Caco-2 (cell line): Measurements from ENCODE around the gene MACROD1. TPM values are rescaled to one million over a fixed set of nuclear protein-coding genes. Genes with fewer than 3 reads are reported as not detected.
"Not testable (repeated sequence)": the region's sequence is repeated elsewhere in the genome, so short reads cannot be mapped to it uniquely, and the experiment has no call there.

ENCODE experiments used
- BruUV-seq: library from RNA; stranded (reverse); fragments of 400-500 nt; replicated peaks from 2 replicates; lab custom pipeline; 2021; lab: Mats Ljungman, UMichigan
- CTCF ChIA-PET: fragments of 300-600 bp; sonication (Branson Sonifier 250); formaldehyde crosslinking; loops from one replicate; lab custom pipeline; 2022; ENCODE audit warnings: antibody characterized with exemption; lab: Charles Lee
- POLR2A ChIA-PET: fragments of 300-600 bp; sonication (Branson Sonifier 250); formaldehyde crosslinking; loops from one replicate; lab custom pipeline; 2022; ENCODE audit warnings: antibody characterized with exemption; lab: Charles Lee
- DNase-seq, 2 experiments: peaks; one replicate each; pipeline versions ENCODE4 v3.0.0 to v3.0.0-alpha.2; 2020 to 2022
- H3K27me3 ChIP-seq: replicated peaks from 2 replicates; pipeline ENCODE4 v1.6.0; 2011; ENCODE audit warnings: low read length; ENCODE audit not compliant: control insufficient read depth, insufficient read depth
- H3K36me3 ChIP-seq: 2 replicates; pipeline ENCODE4 v1.5.1; 2011; ENCODE audit warnings: low read length; ENCODE audit not compliant: control insufficient read depth, insufficient read depth
- H3K4me1 ChIP-seq: fragments of 250-450 bp; sonication (Bioruptor Pico); 2 replicates; pipeline ENCODE4 v1.5.1; 2020; ENCODE audit warnings: mild to moderate bottlenecking
- H3K4me3 ChIP-seq: 2 replicates; pipeline ENCODE4 v1.5.1; 2011; ENCODE audit warnings: low read depth, mild to moderate bottlenecking, control low read depth, low read length
- H3K9me3 ChIP-seq: fragments of 250-450 bp; sonication (Bioruptor Pico); 2 replicates; pipeline ENCODE4 v1.5.1; 2020; ENCODE audit warnings: mild to moderate bottlenecking, moderate library complexity
- H3K27ac Mint-ChIP-seq: one replicate; pipeline ENCODE4 v1.8.0; 2022; ENCODE audit warnings: mixed read lengths; ENCODE audit not compliant: unreplicated experiment
- H3K27me3 Mint-ChIP-seq: one replicate; pipeline ENCODE4 v1.8.0; 2022; ENCODE audit warnings: mixed read lengths; ENCODE audit not compliant: insufficient read depth, unreplicated experiment
- H3K36me3 Mint-ChIP-seq: one replicate; pipeline ENCODE4 v1.8.0; 2022; ENCODE audit warnings: mild to moderate bottlenecking, mixed read lengths; ENCODE audit not compliant: insufficient read depth, unreplicated experiment
- H3K4me1 Mint-ChIP-seq: one replicate; pipeline ENCODE4 v1.8.0; 2022; ENCODE audit warnings: low read depth, mixed read lengths; ENCODE audit not compliant: unreplicated experiment
- H3K4me3 Mint-ChIP-seq: one replicate; pipeline ENCODE4 v1.8.0; 2022; ENCODE audit warnings: mild to moderate bottlenecking, moderate library complexity, mixed read lengths; ENCODE audit not compliant: unreplicated experiment
- H3K9me3 Mint-ChIP-seq: one replicate; pipeline ENCODE4 v1.8.0; 2022; ENCODE audit warnings: mixed read lengths; ENCODE audit not compliant: unreplicated experiment
- intact Hi-C: fragments of 100-400 bp; cut with micrococcal nuclease; formaldehyde crosslinking; loops from one replicate; pipeline ENCODE4 v1.10.0; 2022; ENCODE audit not compliant: unreplicated experiment
- total RNA-seq: library from RNA; stranded (reverse); gene quantifications from 2 replicates; pipeline ENCODE4 v1.2.3, GENCODE V29; 2022
- TF ChIP-seq, protein P1 (sequence below), 2 experiments: fragments of 200-600 bp in 1 of 2; IDR thresholded peaks; 1 replicate in 1 of 2; 2 replicates in 1 of 2; pipeline versions ENCODE4 v1.5.1 to v1.8.0; 2011 to 2022; ENCODE audit warnings: antibody characterized with exemption in 1 of 2, control low read depth in 1 of 2, inconsistent platforms in 1 of 2, low read depth in 1 of 2, low read length in 1 of 2, mild to moderate bottlenecking in 1 of 2, moderate library complexity in 1 of 2; ENCODE audit not compliant: insufficient read depth in 1 of 2, severe bottlenecking in 1 of 2, unreplicated experiment in 1 of 2

Gene MACROD1
- total RNA-seq, 1 experiment from 2014 or later = 29.6 TPM

DNA sequence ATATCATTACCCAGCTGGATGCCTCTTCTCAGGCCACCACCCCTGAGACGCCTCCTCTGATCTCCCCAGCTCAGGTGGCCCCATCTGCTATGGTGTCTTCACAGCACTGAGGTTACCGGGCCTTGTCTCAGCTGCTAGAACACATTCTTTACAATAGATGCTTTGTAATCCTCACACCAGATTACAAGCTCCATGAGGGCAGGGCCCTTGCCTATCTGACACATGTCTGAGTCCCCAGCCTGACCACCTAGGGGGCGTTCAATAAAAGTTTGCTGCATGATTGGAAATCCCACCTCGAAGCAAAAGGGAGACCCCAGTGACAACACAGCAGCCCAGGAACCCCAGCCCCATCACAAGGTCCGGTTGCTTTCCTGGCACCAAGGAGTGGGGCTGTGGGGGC is 2.0 kb downstream of the MACROD1 start:
- CTCF ChIA-PET = interaction anchor here (0.7 kb wide), 1 partner anchor 11 kb away, joined by 3 read pairs; no protein-coding TSS in a partner anchor
- TF ChIP-seq, protein P1, sequence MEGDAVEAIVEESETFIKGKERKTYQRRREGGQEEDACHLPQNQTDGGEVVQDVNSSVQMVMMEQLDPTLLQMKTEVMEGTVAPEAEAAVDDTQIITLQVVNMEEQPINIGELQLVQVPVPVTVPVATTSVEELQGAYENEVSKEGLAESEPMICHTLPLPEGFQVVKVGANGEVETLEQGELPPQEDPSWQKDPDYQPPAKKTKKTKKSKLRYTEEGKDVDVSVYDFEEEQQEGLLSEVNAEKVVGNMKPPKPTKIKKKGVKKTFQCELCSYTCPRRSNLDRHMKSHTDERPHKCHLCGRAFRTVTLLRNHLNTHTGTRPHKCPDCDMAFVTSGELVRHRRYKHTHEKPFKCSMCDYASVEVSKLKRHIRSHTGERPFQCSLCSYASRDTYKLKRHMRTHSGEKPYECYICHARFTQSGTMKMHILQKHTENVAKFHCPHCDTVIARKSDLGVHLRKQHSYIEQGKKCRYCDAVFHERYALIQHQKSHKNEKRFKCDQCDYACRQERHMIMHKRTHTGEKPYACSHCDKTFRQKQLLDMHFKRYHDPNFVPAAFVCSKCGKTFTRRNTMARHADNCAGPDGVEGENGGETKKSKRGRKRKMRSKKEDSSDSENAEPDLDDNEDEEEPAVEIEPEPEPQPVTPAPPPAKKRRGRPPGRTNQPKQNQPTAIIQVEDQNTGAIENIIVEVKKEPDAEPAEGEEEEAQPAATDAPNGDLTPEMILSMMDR (IDR thresholded peaks at IDR 0.05; ENCODE audit: insufficient read depth in 1 of 2, low read depth in 1 of 2, low read length in 1 of 2, severe bottlenecking in 1 of 2, unreplicated experiment in 1 of 2) = no peak
- Mint-ChIP-seq H3K27ac (no peak overlapping the region), H3K4me3 (no peak overlapping the region), H3K27me3 (no peaks in the 10 kb centered on the region), H3K36me3 (peaks cover 17% of the 10 kb centered on the region), H3K4me1 (peaks cover 13% of the 10 kb centered on the region), H3K9me3 (no peaks in the 10 kb centered on the region)
- no peaks in the 10 kb centered on the region for H3K27me3 ChIP-seq
- POLR2A ChIA-PET = no interaction called here
- DNase-seq = no peak
- BruUV-seq = no TSS peak
- no peak overlapping the region for H3K4me3 ChIP-seq
- intact Hi-C loops = no loop called here
- peaks cover 12% of the 10 kb centered on the region; the same call in 1 of the 2 replicates for H3K4me1 ChIP-seq
- no peaks in the 10 kb centered on the region for H3K36me3 ChIP-seq
- H3K9me3 ChIP-seq = no peaks in the 10 kb centered on the region

DNA sequence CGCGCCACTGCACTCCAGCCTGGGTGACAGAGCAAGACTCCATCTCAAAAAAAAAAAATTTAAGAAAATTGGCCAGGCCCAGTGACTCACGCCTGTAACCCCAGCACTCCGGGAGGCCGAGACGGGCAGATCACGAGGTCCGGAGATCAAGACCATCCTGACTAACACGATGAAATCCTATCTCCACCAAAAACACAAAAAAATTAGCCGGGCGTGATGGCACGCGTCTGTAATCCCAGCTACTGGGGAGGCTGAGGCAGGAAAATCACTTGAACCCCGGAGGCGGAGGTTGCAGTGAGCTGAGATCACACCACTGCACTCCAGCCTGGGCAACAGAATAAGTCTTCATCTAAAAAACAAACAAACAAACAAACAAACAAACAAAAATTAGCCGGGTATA is 3.1 kb downstream of the MACROD1 start:
- BruUV-seq, intact Hi-C loops, H3K4me3 Mint-ChIP-seq, H3K27me3 ChIP-seq, H3K9me3 ChIP-seq, H3K9me3 Mint-ChIP-seq, H3K27ac Mint-ChIP-seq, POLR2A ChIA-PET, H3K36me3 ChIP-seq, H3K27me3 Mint-ChIP-seq, H3K4me3 ChIP-seq, DNase-seq, CTCF ChIA-PET: not testable (repeated sequence)
- H3K4me1 ChIP-seq = peaks cover 12% of the 10 kb centered on the region; the same call in 1 of the 2 replicates
- Mint-ChIP-seq H3K36me3 (peaks cover 17% of the 10 kb centered on the region), H3K4me1 (peaks cover 13% of the 10 kb centered on the region)

DNA sequence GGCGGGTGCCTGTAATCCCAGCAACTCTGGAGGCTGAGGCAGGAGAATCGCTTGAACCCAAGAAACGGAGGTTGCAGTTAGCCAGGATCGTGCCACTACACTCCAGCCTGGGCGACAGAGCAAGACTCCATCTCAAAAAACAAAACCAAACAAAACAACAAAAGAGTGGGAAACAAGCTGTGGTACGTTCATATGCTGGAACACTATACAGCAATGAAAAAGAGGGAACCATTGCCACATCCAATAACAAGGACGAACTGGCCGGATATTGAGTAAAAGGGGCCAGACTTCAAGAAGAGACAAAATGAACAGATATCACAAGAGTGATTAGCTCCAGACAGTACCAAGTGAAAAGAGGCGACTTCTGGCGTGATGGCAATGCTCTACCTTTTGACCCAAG is 4.9 kb downstream of the MACROD1 start:
- Mint-ChIP-seq H3K36me3 (peaks cover 10% of the 10 kb centered on the region), H3K9me3 (no peaks in the 10 kb centered on the region), H3K4me3 (no peak overlapping the region), H3K27me3 (no peaks in the 10 kb centered on the region), H3K27ac (no peak overlapping the region), H3K4me1 (peaks cover 6% of the 10 kb centered on the region)
- intact Hi-C loops = no loop called here
- ChIA-PET CTCF (interaction anchor here (1.3 kb wide), 1 partner anchor 11 kb away, joined by 3 read pairs; no protein-coding TSS in a partner anchor), POLR2A (no interaction called here)
- no peak overlapping the region for H3K4me3 ChIP-seq
- H3K9me3 ChIP-seq = no peaks in the 10 kb centered on the region
- H3K36me3 ChIP-seq = no peaks in the 10 kb centered on the region
- H3K27me3 ChIP-seq = no peaks in the 10 kb centered on the region
- no TSS peak for BruUV-seq
- H3K4me1 ChIP-seq = peaks cover 7% of the 10 kb centered on the region; the same call in 1 of the 2 replicates
- DNase-seq = no peak
- TF ChIP-seq, protein P1 (IDR thresholded peaks at IDR 0.05; ENCODE audit: insufficient read depth in 1 of 2, low read depth in 1 of 2, low read length in 1 of 2, severe bottlenecking in 1 of 2, unreplicated experiment in 1 of 2) = no peak
